DND-41 (cell line): Measurements from ENCODE around the gene CYRIA.
A peak's percentile ranks its signal among the peaks of the same experiment; 100 is the strongest.

Source experiments
- ATAC-seq: fragments of 200-7000 bp; cut with Tn5 transposase; 3 replicates; pipeline ENCODE4 v1.9.1; 2021; ENCODE audit warnings: low read depth; ENCODE audit not compliant: insufficient read depth
- DNase-seq: peaks from one replicate; pipeline ENCODE4 v3.0.0-alpha.2; 2020
- H2AFZ ChIP-seq: 2 replicates; pipeline ENCODE4 v1.6.0; 2012; ENCODE audit warnings: low read depth, low read length
- H3K27ac ChIP-seq: 2 replicates; pipeline ENCODE4 v1.5.1; 2012; ENCODE audit warnings: low read length, inconsistent platforms
- H3K27me3 ChIP-seq: fragments of 200-600 bp; sonication (generic); 2 replicates; pipeline ENCODE4 v1.6.0; 2012; ENCODE audit warnings: low read length, mild to moderate bottlenecking, inconsistent platforms; ENCODE audit not compliant: insufficient read depth, poor library complexity
- H3K36me3 ChIP-seq: 2 replicates; pipeline ENCODE4 v1.5.1; 2012; ENCODE audit warnings: low read length, inconsistent platforms; ENCODE audit not compliant: insufficient read depth
- H3K4me1 ChIP-seq: 2 replicates; pipeline ENCODE4 v1.5.1; 2012; ENCODE audit warnings: mild to moderate bottlenecking, low read length; ENCODE audit not compliant: insufficient read depth
- H3K4me2 ChIP-seq: 2 replicates; pipeline ENCODE4 v1.6.0; 2012; ENCODE audit warnings: mild to moderate bottlenecking, moderate library complexity, low read length, inconsistent platforms; ENCODE audit not compliant: insufficient read depth
- H3K4me3 ChIP-seq, 2 experiments: fragments of 200-600 bp in 1 of 2; shearing (Covaris generic) in 1 of 2; 2 replicates each; pipeline ENCODE4 v1.5.1; 2012 to 2016; ENCODE audit warnings: inconsistent platforms in 2 of 2, low read length in 2 of 2, mild to moderate bottlenecking in 2 of 2, low read depth in 1 of 2, moderate library complexity in 1 of 2
- H3K79me2 ChIP-seq: 2 replicates; pipeline ENCODE4 v1.6.0; 2012; ENCODE audit warnings: low read length, inconsistent platforms; ENCODE audit not compliant: insufficient read depth
- H3K9ac ChIP-seq: 2 replicates; pipeline ENCODE4 v1.6.0; 2012; ENCODE audit warnings: low read depth, mild to moderate bottlenecking, inconsistent platforms, low read length, moderate library complexity
- H3K9me3 ChIP-seq: 2 replicates; pipeline ENCODE4 v1.5.1; 2012; ENCODE audit warnings: low read length, moderate library complexity, mild to moderate bottlenecking, inconsistent platforms; ENCODE audit not compliant: insufficient read depth, severe bottlenecking
- H4K20me1 ChIP-seq: 2 replicates; pipeline ENCODE4 v1.6.0; 2012; ENCODE audit warnings: low read length; ENCODE audit not compliant: insufficient read depth
- EZH2 ChIP-seq: IDR thresholded peaks from 3 replicates; pipeline ENCODE4 v1.6.1; 2012; ENCODE audit warnings: borderline replicate concordance, low read depth, mild to moderate bottlenecking, moderate library complexity, low read length, inconsistent platforms; ENCODE audit not compliant: severe bottlenecking
- TF ChIP-seq, protein P1 (sequence below): IDR thresholded peaks from 2 replicates; pipeline ENCODE4 v1.5.1; 2012; ENCODE audit warnings: borderline replicate concordance, low read length, moderate library complexity, mild to moderate bottlenecking; ENCODE audit not compliant: poor library complexity, severe bottlenecking; ENCODE audit errors: extremely low read depth

CYRIA gene

DNA sequence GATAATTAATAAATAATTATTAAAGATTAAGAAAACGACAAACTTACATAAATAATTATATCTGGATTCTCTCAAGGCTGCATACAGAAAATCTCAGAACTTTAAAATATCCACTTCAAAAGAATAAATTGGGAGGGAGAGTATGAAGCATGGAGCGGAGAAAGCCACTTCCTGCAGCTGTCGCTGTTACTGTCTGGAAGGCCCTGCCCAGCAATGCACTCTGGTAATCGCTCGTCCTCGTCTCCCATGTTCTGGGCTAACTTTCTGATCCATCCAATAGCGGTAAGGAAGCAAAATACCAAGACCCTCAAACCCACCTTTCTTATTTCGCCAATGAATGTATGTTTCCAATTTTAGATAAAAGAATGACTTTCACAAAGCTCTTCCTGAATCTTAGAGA lies 26.7 kb downstream of the CYRIA start:
- no peak for TF ChIP-seq EZH2
- TF ChIP-seq, protein P1, sequence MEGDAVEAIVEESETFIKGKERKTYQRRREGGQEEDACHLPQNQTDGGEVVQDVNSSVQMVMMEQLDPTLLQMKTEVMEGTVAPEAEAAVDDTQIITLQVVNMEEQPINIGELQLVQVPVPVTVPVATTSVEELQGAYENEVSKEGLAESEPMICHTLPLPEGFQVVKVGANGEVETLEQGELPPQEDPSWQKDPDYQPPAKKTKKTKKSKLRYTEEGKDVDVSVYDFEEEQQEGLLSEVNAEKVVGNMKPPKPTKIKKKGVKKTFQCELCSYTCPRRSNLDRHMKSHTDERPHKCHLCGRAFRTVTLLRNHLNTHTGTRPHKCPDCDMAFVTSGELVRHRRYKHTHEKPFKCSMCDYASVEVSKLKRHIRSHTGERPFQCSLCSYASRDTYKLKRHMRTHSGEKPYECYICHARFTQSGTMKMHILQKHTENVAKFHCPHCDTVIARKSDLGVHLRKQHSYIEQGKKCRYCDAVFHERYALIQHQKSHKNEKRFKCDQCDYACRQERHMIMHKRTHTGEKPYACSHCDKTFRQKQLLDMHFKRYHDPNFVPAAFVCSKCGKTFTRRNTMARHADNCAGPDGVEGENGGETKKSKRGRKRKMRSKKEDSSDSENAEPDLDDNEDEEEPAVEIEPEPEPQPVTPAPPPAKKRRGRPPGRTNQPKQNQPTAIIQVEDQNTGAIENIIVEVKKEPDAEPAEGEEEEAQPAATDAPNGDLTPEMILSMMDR = peak; percentile 5
- peak; percentile 97 for ATAC-seq
- Histone ChIP-seq H3K4me2 (peak overlapping the region; percentile 46; the same call in 1 of the 2 replicates), H3K9me3 (no peaks in the 10 kb centered on the region), H3K27me3 (no peaks in the 10 kb centered on the region), H3K9ac (no peak overlapping the region; the same call in 1 of the 2 replicates), H3K27ac (peak overlapping the region; percentile 43), H3K4me1 (peaks cover 26% of the 10 kb centered on the region), H2AFZ (no peak overlapping the region; the same call in 1 of the 2 replicates), H3K36me3 (no peaks in the 10 kb centered on the region), H4K20me1 (no peaks in the 10 kb centered on the region), H3K4me3 (no peak overlapping the region), H3K79me2 (no peaks in the 10 kb centered on the region)
- peak; percentile 67 for DNase-seq

DNA sequence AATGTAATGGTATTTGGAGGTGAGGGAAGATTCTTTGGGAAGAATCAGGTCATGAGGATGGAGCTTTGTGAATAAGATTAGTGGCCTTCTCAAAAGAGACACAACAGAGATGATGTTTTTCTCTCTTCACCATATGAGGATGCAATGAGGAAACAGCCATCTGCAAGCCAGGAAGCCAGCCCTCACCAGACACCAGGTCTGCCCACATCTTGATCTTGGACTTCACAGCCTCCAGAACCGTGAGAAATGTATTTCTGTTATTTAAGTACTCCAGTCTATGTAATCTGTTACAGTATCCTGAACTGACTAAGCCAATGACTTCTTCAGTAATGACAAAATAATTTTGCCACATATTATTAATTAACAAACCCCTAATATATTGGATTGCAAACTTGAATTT lies 28.3 kb downstream of the CYRIA start:
- Histone ChIP-seq H3K27ac (no peak overlapping the region), H3K27me3 (no peaks in the 10 kb centered on the region), H3K4me3 (no peak overlapping the region), H3K36me3 (no peaks in the 10 kb centered on the region), H2AFZ (no peak overlapping the region), H3K4me1 (peaks cover 26% of the 10 kb centered on the region), H4K20me1 (no peaks in the 10 kb centered on the region), H3K4me2 (no peak overlapping the region), H3K9ac (no peak overlapping the region), H3K79me2 (no peaks in the 10 kb centered on the region), H3K9me3 (no peaks in the 10 kb centered on the region)
- no peak for DNase-seq
- TF ChIP-seq EZH2 = no peak
- TF ChIP-seq, protein P1 = no peak
- no peak for ATAC-seq

DNA sequence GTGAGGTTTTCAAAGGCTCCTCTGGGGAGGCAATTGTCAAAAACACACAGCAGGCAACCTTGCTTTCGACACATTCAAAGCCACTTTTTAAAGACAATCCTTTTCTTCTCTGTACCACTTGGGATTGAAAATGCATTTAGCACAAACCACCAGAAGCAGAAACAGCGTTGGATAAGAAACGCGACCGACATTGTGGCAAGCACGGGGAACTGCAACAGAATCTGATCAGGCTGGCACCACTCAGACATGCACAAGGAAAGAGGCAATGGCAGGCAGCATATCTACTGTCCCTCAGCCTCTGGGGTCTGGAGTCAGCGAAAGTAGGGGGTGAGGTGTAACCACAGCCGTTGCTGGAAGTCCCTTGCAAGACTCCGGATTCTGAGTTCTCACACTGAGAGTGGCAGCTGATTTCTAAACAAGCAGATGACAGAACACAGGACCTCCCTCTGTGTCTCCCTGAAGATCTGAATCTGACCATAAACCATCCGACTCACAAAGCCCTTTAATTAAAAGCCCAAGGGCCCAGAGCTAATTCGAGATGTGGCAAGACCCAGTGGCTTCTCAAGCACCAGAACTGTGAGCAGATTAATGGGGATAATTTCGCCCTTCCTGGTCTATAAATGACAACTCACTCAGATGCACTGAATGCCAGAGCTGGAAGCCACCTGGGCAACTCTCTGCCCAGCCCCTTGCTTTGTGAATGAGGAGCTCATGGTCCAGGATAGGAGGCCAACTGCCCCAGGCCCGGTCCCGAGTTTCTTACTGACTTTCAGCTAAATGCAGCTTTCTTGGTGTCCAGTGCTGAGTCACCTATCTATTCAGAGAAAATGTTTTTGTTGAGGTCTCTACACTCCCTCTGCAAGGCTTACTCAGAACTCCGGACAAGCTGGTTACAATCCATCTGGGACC lies 29.6 kb downstream of the CYRIA start:
- H2AFZ ChIP-seq = no peak overlapping the region
- DNase-seq (no peak), ATAC-seq (no peak)
- TF ChIP-seq, protein P1 = no peak
- no peak for TF ChIP-seq EZH2
- H3K9me3 ChIP-seq = no peaks in the 10 kb centered on the region
- H3K27me3 ChIP-seq = no peaks in the 10 kb centered on the region
- H3K27ac ChIP-seq = no peak overlapping the region
- no peak overlapping the region for H3K9ac ChIP-seq
- H4K20me1 ChIP-seq = no peaks in the 10 kb centered on the region
- no peaks in the 10 kb centered on the region for H3K36me3 ChIP-seq
- no peak overlapping the region for H3K4me2 ChIP-seq
- H3K4me3 ChIP-seq = no peak overlapping the region
- no peaks in the 10 kb centered on the region for H3K79me2 ChIP-seq
- peaks cover 26% of the 10 kb centered on the region for H3K4me1 ChIP-seq
